Measurements from ENCODE around the gene C11orf98. TPM values are rescaled to one million over a fixed set of nuclear protein-coding genes. Genes with fewer than 3 reads are reported as not detected.

Gene C11orf98
- total RNA-seq, 1 donor from 2014 or later: 107 TPM

DNA sequence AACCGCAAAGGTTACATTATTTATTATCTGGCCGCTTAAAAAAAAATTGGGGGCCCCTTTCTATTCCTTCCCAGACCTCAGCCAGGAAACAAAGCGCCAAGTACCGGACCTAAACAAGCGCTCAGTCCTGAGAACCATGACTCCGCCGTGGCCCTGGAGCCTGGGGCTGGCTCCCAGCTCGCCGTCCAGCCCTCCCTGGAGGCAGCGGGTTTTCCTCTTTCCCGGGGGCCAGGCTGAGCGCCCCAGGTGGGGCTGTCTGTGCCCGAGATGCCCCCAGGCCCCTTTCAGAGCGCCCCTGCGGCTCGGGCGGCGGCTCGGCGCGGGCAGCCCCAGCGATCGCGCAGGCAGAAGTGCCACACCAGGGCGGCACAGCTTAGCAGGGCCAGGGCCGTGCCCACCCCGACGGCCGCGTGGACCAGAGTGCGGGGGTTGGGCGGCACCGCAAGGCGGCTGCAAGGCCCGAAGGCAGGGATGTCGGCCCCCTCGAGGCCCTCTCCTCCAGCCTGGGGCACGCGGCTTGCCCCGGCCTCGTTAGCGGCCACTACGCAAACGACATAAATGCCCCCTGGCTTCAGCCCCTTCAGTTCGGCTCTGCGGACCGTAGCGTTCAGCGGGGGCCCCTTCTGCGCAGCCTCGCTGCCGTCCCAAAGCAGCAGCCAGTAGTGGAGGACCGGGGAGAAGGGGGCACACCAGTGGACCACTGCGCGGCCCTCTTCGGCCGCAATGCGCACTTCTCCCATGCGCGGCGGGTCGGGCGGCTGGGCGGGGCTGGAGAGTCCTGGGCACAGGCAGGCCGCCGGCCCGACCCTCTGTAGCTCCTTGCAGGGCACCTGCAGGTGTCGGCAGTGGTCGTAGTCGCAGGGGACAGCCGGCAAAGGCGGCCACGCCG, 22.7 kb upstream of the C11orf98 start:
- CTCF ChIA-PET: no interaction called here
- Mint-ChIP-seq H3K4me1 (no peaks in the 10 kb centered on the region), H3K9me3 (no peaks in the 10 kb centered on the region), H3K27ac (no peak overlapping the region), H3K4me3 (no peak overlapping the region), H3K36me3 (ENCODE audit: low read depth) (peaks cover 23% of the 10 kb centered on the region), H3K27me3 (peaks cover 7% of the 10 kb centered on the region)
- POLR2A ChIA-PET: interaction anchor here (0.6 to 1.6 kb wide), 5 partner anchors 20 to 128 kb away, joined by 3 to 8 read pairs (median 3); partner anchors contain the start of gene GANAB
- ATAC-seq (ENCODE audit: low read depth) (peak; percentile 28), DNase-seq (no peak)
- intact Hi-C loops (cut with micrococcal nuclease): no loop called here
- TF ChIP-seq, protein P1, sequence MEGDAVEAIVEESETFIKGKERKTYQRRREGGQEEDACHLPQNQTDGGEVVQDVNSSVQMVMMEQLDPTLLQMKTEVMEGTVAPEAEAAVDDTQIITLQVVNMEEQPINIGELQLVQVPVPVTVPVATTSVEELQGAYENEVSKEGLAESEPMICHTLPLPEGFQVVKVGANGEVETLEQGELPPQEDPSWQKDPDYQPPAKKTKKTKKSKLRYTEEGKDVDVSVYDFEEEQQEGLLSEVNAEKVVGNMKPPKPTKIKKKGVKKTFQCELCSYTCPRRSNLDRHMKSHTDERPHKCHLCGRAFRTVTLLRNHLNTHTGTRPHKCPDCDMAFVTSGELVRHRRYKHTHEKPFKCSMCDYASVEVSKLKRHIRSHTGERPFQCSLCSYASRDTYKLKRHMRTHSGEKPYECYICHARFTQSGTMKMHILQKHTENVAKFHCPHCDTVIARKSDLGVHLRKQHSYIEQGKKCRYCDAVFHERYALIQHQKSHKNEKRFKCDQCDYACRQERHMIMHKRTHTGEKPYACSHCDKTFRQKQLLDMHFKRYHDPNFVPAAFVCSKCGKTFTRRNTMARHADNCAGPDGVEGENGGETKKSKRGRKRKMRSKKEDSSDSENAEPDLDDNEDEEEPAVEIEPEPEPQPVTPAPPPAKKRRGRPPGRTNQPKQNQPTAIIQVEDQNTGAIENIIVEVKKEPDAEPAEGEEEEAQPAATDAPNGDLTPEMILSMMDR (IDR thresholded peaks at IDR 0.05): no peak

DNA sequence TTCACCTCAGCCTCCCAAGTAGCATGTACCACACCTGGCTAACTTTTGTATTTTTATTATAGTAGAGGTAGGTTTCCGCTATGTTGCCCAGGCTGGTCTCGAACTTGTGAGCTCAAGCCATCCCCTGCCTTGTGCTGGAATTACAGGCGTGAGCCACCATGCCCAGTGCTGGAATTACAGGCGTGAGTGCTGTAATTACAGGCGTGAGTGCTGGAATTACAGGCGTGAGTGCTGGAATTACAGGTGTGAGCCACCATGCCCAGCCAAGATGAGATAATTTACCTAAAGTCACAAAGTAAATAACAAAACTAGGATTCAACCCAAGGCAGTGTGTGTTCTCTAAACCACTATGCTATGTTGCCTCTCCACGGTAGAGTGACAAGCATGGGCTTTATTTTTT, 17.5 kb upstream of the C11orf98 start:
- ChIA-PET CTCF (interaction anchor here (2.6 kb wide), 1 partner anchor 12 kb away, joined by 7 read pairs; no protein-coding TSS in a partner anchor), POLR2A (interaction anchor here (0.6 to 3.1 kb wide), 2 partner anchors 10 to 173 kb away, joined by 3 to 18 read pairs; partner anchors contain the start of genes LBHD1 and UQCC3)
- TF ChIP-seq, protein P1 (IDR thresholded peaks at IDR 0.05): no peak
- H3K27me3 Mint-ChIP-seq: peaks cover 4% of the 10 kb centered on the region
- no peaks in the 10 kb centered on the region for H3K9me3 Mint-ChIP-seq
- ATAC-seq (ENCODE audit: low read depth) (no peak), DNase-seq (no peak)
- H3K27ac Mint-ChIP-seq: no peak overlapping the region
- H3K4me3 Mint-ChIP-seq: no peak overlapping the region
- H3K4me1 Mint-ChIP-seq: peaks cover 25% of the 10 kb centered on the region
- intact Hi-C loops (cut with micrococcal nuclease): no loop called here
- peaks cover 13% of the 10 kb centered on the region for H3K36me3 Mint-ChIP-seq (ENCODE audit: low read depth)

DNA sequence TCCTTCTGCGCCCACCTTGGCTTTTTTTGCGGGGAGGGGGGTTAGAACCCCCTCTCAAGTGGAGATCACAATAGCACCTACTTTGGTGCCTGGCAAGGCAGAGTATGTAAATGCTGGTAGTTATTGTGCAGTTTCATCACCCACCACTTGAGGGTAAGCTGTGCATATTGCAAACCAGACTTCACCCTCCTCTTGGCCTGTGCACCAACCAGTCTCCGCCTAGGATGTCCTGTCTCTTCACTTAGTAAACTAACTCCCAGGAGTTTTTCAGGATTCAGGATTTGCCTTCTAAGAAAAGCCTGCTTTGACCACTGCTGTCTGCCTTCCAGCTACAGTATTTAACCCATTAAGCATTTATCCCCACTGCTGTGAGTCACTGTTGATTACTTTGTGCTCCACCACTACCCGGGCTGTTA, 15.8 kb upstream of the C11orf98 start:
- peaks cover 36% of the 10 kb centered on the region for H3K4me1 Mint-ChIP-seq
- DNase-seq (no peak), ATAC-seq (ENCODE audit: low read depth) (peak; percentile 77)
- peak overlapping the region; percentile 76 for H3K27ac Mint-ChIP-seq
- intact Hi-C loops (cut with micrococcal nuclease): loop anchor here (1.0 kb wide), 2 partner anchors 13 to 181 kb away; no protein-coding TSS in a partner anchor
- TF ChIP-seq, protein P1 (IDR thresholded peaks at IDR 0.05): no peak
- peaks cover 30% of the 10 kb centered on the region for H3K36me3 Mint-ChIP-seq (ENCODE audit: low read depth)
- ChIA-PET POLR2A (interaction anchor here (0.6 to 9.2 kb wide), 23 partner anchors 9 to 1295 kb away, joined by 3 to 175 read pairs (median 4); partner anchors contain the start of genes B3GAT3, BSCL2, C11orf98 and CSKMT), CTCF (interaction anchor here (0.7 to 2.3 kb wide), 10 partner anchors 9 to 286 kb away, joined by 3 to 21 read pairs (median 4); partner anchors contain the start of genes LRRN4CL, SLC3A2 and TUT1)
- H3K4me3 Mint-ChIP-seq: peak overlapping the region; percentile 73
- H3K9me3 Mint-ChIP-seq: no peaks in the 10 kb centered on the region
- no peaks in the 10 kb centered on the region for H3K27me3 Mint-ChIP-seq

DNA sequence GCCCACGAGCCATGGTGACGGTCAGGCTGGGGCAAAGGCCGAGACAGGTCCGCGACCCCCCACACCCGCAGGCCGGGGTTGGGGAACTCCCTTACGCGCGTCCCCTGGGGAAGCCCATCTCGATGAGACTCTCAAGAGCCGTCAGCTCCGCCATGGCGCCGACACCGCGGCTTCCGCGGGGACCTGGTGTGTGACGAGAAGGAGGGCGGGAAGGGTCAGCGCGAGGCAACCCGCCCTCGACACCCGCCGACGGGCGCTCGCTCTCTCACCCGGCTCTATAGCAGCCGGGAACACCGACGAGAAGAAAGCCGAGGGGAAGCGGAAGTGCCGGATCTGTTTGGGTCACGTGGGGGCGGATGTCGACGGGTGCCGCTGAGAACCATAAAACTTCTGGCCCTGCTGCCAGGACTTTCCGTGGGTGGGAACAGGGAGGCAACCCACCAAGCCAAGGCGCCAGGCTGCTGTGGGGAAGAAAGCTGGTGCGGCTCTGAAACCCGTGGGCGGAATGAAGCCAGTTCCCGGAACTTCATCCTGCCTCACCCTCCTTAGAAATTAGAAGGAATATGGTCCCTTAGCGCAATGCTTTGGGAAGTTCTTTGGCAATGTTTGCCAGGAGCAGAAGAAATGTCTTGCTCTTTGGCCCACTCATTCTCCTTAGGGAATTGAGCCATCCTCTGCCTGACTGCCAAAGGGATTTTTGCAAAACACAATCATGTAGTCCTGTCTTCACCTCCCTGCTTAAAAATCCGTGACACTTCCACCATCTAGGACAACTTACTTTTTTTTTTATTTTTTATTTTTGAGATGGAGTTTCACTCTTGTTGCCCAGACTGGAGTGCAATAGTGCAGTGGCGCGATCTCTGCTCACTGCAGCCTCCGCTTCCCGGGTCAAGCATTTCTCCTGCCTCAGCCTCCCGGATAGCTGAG, 14.0 kb upstream of the C11orf98 start, which contains the start of gene UBXN1:
TSS of gene UBXN1 (minus strand) at position 304 of the 927 bp plus-strand sequence. CDS start at position 154, 150 bp downstream.
- Mint-ChIP-seq H3K36me3 (ENCODE audit: low read depth) (peaks cover 39% of the 10 kb centered on the region), H3K4me1 (peaks cover 41% of the 10 kb centered on the region), H3K4me3 (peak within 1 kb of the TSS; percentile 91), H3K27me3 (no peaks in the 10 kb centered on the region), H3K9me3 (no peaks in the 10 kb centered on the region), H3K27ac (peak within 1 kb of the TSS; percentile 96)
- DNase-seq: peak; percentile 77
- ATAC-seq (ENCODE audit: low read depth): peak; percentile 74
- intact Hi-C loops (cut with micrococcal nuclease): loop anchor here (1.0 to 2.0 kb wide), 6 partner anchors 8 to 49 kb away; partner anchors contain the start of genes BSCL2, C11orf98, CSKMT and GANAB
- ChIA-PET POLR2A (interaction anchor here (0.5 to 9.2 kb wide), 21 partner anchors 7 to 202 kb away, joined by 3 to 175 read pairs (median 6); partner anchors contain the start of genes B3GAT3, BSCL2, C11orf98 and CSKMT), CTCF (interaction anchor here (1.9 to 2.3 kb wide), 3 partner anchors 10 to 202 kb away, joined by 4 to 21 read pairs (median 7); partner anchors contain the start of genes LRRN4CL and SLC3A2)
- TF ChIP-seq, protein P1 (IDR thresholded peaks at IDR 0.05): no peak
